HG03439 (cell line): Measurements from ENCODE around the gene DNAH7.

ENCODE experiments used
- ATAC-seq: cut with Tn5 transposase; IDR thresholded peaks from one replicate; pipeline ENCODE4 v1.9.1; 2021; ENCODE audit warnings: mild to moderate bottlenecking, moderate library complexity; ENCODE audit not compliant: unreplicated experiment

DNAH7 gene

DNA sequence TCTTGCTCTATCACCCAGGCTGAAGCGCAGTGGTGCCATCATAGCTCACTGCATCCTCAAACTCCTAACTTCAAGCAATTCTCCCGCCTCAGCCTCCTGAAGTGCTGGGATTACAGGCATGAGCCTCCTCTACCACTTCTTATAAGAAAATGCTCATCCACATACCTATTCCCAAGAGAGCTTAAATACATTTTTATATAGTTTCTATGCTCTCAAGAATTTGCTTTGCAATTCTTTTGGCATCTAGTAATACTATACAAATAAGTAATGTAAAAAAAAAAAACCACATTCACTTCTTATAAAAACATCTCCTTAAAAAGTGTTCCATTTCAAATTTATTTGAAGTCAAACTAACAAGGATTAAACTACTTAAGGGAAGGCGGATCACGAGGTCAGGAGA is 197.3 kb downstream of the DNAH7 start:
- no peak for ATAC-seq

GRCh38 chr2:195864316-195864715 is 204.3 kb downstream of the DNAH7 start:
- ATAC-seq = no peak

GRCh38 chr2:195863564-195863963 is 205.1 kb downstream of the DNAH7 start:
- ATAC-seq = no peak

DNA sequence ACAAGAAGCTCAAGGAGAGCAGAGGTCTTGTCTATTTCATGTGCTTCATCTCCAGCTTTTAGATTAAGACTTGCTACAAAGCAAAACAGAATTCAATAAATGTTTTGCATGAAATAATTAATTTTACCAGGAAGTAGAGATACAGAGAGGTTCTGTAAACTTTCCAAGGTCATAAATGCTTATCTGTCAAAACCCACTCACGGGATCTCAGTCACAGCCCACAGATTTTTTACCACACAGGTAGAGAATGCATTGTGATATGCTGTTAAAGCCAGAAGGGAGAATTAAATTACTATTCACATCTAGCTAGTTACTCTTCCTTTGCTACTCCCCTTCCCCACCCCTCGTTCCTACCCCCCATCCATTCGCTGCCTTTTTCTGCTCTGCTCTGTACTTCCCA is 205.5 kb downstream of the DNAH7 start:
- ATAC-seq = no peak

DNA sequence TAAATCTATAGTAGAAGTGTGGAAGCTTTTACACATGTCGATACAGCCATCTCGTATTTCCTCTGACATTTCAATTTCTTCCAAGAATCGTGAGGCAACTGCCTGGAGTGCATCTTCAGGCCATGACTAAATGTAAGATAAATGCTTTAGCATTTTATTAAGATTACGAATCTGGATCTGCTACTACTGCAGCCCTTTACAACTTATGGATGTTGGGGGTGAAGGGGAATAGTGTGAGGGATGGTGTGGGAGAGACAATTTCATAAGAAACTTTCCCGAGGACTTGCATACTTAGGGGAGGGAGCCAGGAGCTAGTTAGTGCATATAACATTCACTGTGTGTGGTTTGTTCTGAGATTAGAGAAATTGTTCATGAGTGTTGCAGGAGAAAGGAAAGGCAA is 206.8 kb downstream of the DNAH7 start:
- no peak for ATAC-seq

DNA sequence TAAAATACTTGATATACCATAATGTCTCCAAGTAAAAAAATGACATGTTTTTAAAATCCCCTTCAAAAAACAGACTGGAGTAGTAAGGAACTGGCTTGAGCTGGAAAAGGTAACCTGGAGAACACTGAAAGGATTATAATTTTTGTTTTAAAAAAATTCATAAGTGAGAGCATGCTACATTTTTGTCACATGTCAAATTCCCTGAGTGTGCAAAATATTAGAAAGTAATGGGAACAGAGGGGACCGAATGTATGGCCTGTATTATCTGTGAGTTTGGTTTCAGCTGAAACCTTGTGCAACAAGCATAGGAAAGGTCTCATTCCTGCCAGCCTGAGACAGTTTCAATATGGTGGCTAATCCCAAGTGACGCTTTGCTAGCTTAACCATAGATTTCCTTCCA is 209.1 kb downstream of the DNAH7 start:
- no peak for ATAC-seq

DNA sequence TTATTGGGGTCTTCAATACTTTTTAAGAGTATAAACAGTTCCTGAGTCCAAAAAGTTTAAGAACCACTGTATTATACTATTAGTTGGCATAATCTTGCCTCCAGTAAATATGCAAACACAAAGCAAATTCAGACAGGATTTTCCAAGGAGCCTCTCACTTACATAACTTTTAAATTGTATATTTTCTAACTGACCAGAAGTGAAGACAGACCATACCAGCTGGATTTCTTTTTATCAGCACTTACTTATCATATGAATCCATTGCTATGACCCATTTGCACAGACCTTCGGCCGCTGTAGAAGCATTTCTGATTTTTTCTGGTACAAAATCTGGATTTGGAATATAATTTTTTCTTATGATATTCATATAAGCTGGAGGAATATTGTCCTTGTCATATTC is 211.5 kb downstream of the DNAH7 start:
- ATAC-seq = no peak

DNA sequence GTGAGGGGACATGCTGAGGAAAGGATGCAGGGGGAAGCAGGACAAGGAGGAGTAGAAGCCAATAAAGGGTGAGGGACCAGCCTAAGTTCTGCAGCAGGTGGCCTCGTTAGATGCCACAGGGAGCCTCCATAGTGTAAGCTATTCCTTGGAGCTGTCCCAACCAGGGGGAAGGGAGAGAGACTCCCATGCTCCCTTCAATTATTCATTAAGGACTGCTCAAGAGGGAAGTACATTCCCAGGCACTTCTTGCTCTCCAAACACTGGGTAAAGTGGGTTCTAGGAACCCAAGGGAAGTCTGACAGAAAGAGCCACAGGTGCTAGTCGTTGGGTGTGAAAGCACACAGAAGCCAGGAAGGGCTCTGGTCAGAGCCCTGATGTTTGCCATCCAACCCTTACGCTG is 217.9 kb downstream of the DNAH7 start:
- ATAC-seq = no peak

DNA sequence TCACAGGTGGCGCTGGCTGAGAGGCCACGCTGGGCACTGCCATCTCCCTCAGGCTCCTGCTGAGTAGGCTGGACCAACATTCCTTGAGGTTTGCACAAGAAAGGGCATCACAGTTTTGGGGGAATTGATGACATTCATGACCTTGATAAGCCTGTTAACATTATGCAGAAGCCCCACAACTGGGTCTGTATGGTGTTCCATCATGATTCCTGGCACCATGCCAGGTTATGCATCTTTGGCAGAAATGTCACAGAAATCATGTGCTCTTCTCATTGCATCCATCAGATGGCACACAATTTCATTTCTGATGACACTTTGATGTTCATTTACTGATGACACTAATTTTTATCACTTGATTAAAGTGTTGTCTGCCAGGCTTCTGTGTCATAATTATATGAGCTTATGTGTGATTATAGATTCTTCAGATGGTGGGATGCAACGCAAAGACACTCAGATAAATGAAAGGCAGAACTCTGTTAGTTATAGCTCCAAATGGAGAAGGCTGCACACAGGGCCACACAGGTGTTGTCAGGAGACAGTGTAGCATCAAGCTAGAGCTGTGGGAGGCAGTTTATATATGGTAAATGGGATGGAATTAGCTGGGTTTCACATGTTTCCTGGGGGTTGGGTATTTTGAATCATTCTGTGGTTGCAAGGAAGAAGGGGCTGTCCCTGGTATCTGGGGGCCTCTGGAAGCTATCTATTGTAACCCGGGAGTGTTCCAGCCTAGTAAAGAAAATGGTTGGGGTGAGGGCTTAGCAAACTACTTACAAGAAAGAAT is 220.3 kb downstream of the DNAH7 start:
- no peak for ATAC-seq

- no peak for ATAC-seq
Measured at GRCh38 chr2:195842932-195843331, 225.7 kb downstream of the DNAH7 start.

GRCh38 chr2:195838002-195838401 is 230.6 kb downstream of the DNAH7 start:
- ATAC-seq = no peak

- ATAC-seq = no peak
Measured at GRCh38 chr2:195836002-195836401, 232.6 kb downstream of the DNAH7 start.

- no peak for ATAC-seq
Measured at GRCh38 chr2:195834836-195835235, 233.8 kb downstream of the DNAH7 start.

GRCh38 chr2:195830968-195831950 is 237.4 kb downstream of the DNAH7 start:
- no peak for ATAC-seq

DNA sequence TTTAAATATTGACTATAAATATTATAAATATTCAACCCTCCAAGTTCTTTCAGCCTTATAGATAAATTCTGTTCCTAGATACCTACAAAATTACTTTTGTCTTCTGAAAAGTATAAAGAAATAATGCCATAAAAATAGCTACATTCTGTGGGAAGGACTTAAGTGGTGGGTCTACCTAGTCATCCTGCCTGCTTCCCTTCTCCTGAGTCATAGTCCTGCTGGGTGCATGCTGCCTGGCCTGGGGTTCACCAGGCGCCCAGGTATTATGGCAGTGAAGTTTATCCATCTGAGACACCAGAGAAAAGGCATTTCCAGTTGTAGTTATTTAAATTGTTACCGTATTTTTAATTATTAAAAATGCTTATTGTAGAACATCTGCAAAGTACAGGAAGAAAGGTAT is 244.2 kb downstream of the DNAH7 start:
- no peak for ATAC-seq

DNA sequence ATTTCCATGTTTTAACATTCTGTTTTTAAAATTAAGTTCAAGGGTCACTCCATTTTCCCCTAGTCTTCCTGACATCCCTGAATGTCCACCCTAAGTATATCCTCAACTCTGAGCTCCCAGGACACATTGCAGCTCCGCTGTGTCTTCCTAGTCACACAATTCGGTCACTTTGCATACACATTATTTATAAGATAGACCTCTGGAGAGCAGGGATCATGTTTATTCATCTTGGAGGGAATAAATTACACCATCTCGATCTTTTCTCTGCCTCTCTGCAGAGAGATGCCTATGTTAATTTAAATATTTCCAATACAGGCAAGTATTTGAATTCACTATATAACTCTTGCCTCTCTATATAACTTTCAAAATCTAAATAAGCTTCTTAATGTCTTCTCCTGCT is 245.4 kb downstream of the DNAH7 start:
- no peak for ATAC-seq

- ATAC-seq = no peak
Measured at GRCh38 chr2:195821566-195821932, 247.1 kb downstream of the DNAH7 start.

- no peak for ATAC-seq
Measured at GRCh38 chr2:195820867-195821565, 247.6 kb downstream of the DNAH7 start.

- ATAC-seq = no peak
Measured at GRCh38 chr2:195820373-195820772, 248.3 kb downstream of the DNAH7 start.

DNA sequence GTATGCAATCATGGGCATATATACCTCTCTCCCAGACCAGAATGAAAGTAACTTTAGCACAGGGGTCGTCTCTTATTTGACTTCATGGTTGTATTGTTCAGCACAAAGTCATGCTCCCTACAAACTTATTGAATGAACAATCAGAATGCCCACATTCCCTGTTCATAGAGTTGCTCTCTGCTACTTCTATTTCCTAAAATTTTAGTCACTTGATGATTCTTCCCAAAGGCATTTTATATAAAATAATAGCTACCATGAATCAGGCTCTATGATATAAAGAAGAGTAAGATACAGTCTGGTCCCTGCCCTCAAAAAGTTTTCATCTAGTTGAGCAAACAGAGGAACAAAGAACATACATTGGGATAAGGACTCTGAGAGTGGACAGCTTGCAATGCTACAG is 249.4 kb downstream of the DNAH7 start:
- ATAC-seq = no peak

GRCh38 chr2:195818526-195818925 is 250.1 kb downstream of the DNAH7 start:
- ATAC-seq = no peak
